HG03558 (cell line): ENCODE results near the gene APEH.
"Not testable (repeated sequence)": the region's sequence is repeated elsewhere in the genome, so short reads cannot be mapped to it uniquely, and the experiment has no call there.

Source experiments
- ATAC-seq: cut with Tn5 transposase; IDR thresholded peaks from one replicate; pipeline ENCODE4 v1.9.1; 2021; ENCODE audit warnings: moderate number of reproducible peaks; ENCODE audit not compliant: unreplicated experiment; ENCODE audit errors: extremely low read depth

The APEH gene

GRCh38 chr3:49666592-49666991 is 7.6 kb upstream of the APEH start:
- ATAC-seq = no peak

- ATAC-seq = no peak
Observed at GRCh38 chr3:49667701-49668413, 6.3 kb upstream of the APEH start.

GRCh38 chr3:49668414-49668797 is 5.7 kb upstream of the APEH start:
- ATAC-seq = no peak

GRCh38 chr3:49668861-49669260 is 5.3 kb upstream of the APEH start:
- no peak for ATAC-seq

GRCh38 chr3:49669352-49669751 is 4.8 kb upstream of the APEH start:
- ATAC-seq = no peak

- ATAC-seq = no peak
Observed at GRCh38 chr3:49670940-49671290, 3.2 kb upstream of the APEH start.

GRCh38 chr3:49671291-49672288 is 2.6 kb upstream of the APEH start:
- no peak for ATAC-seq

GRCh38 chr3:49673121-49673714 is 933 bp upstream of the APEH start:
- no peak for ATAC-seq

- ATAC-seq = peak; percentile 12
Observed at GRCh38 chr3:49674497-49674983, 389 bp downstream of the APEH start.

GRCh38 chr3:49675912-49676311 is 1.8 kb downstream of the APEH start:
- ATAC-seq = no peak

GRCh38 chr3:49680493-49681231 is 6.5 kb downstream of the APEH start:
- ATAC-seq = no peak

GRCh38 chr3:49681232-49681522 is 7.0 kb downstream of the APEH start:
- no peak for ATAC-seq

- no peak for ATAC-seq
Observed at GRCh38 chr3:49681543-49681942, 7.4 kb downstream of the APEH start.

- ATAC-seq = no peak
Observed at GRCh38 chr3:49683162-49683561, 9.0 kb downstream of the APEH start.

- not testable (repeated sequence) for ATAC-seq
Observed at GRCh38 chr3:49684453-49684852, 10.3 kb downstream of the APEH start.

- ATAC-seq = not testable (repeated sequence)
Observed at GRCh38 chr3:49685103-49685502, 11.0 kb downstream of the APEH start.

GRCh38 chr3:49685846-49686245 is 11.7 kb downstream of the APEH start:
- not testable (repeated sequence) for ATAC-seq

GRCh38 chr3:49686346-49686745 is 12.2 kb downstream of the APEH start:
- ATAC-seq = not testable (repeated sequence)

- ATAC-seq = not testable (repeated sequence)
Observed at GRCh38 chr3:49686769-49687423, 12.7 kb downstream of the APEH start.

GRCh38 chr3:49687424-49687795 is 13.3 kb downstream of the APEH start:
- not testable (repeated sequence) for ATAC-seq
